Endothelial cell (in vitro differentiated cells): ENCODE data around the gene TNFRSF8. TPM values are rescaled to one million over a fixed set of nuclear protein-coding genes. Genes with fewer than 3 reads are reported as not detected.

Experiments used
- DNase-seq: peaks from one replicate; pipeline ENCODE4 v3.0.0; 2021; ENCODE audit warnings: low spot score
- H3K27ac Mint-ChIP-seq: one replicate; pipeline ENCODE4 v1.8.0; 2021; ENCODE audit warnings: mixed read lengths, inconsistent platforms; ENCODE audit not compliant: unreplicated experiment
- H3K27me3 Mint-ChIP-seq: one replicate; pipeline ENCODE4 v1.8.0; 2021; ENCODE audit warnings: mild to moderate bottlenecking, moderate library complexity, mixed read lengths, inconsistent platforms; ENCODE audit not compliant: unreplicated experiment
- H3K36me3 Mint-ChIP-seq: one replicate; pipeline ENCODE4 v1.8.0; 2021; ENCODE audit warnings: mild to moderate bottlenecking, low read depth, mixed read lengths, inconsistent platforms; ENCODE audit not compliant: unreplicated experiment
- H3K4me1 Mint-ChIP-seq: one replicate; pipeline ENCODE4 v1.8.0; 2021; ENCODE audit warnings: mild to moderate bottlenecking, mixed read lengths, inconsistent platforms; ENCODE audit not compliant: unreplicated experiment
- H3K4me3 Mint-ChIP-seq: one replicate; pipeline ENCODE4 v1.8.0; 2021; ENCODE audit warnings: mild to moderate bottlenecking, mixed read lengths, inconsistent platforms; ENCODE audit not compliant: unreplicated experiment
- H3K9me3 Mint-ChIP-seq: one replicate; pipeline ENCODE4 v1.8.0; 2021; ENCODE audit warnings: mixed read lengths, inconsistent platforms; ENCODE audit not compliant: unreplicated experiment
- total RNA-seq: library from RNA; stranded (reverse); fragmentation: NEBNext Ultra II Directional; extraction: Animal tissue kit (Norgen Biotek cat#: 25700); gene quantifications from one replicate; pipeline ENCODE4 v1.2.1, GENCODE V29; 2021; ENCODE audit not compliant: unreplicated experiment
- TF ChIP-seq, protein P1 (sequence below): fragments of 200-600 bp; sonication (generic); IDR thresholded peaks from one replicate; pipeline ENCODE4 v1.5.0; 2021; ENCODE audit warnings: antibody characterized with exemption; ENCODE audit not compliant: unreplicated experiment

The TNFRSF8 gene
- total RNA-seq, 1 donor from 2014 or later, result 1.9 TPM

GRCh38 chr1:12056331-12056841, 6.7 kb upstream of the TNFRSF8 start:
- H3K27me3 Mint-ChIP-seq, result peaks cover 6% of the 10 kb centered on the region

GRCh38 chr1:12057382-12057781, 5.7 kb upstream of the TNFRSF8 start:
- H3K4me1 Mint-ChIP-seq, result no peaks in the 10 kb centered on the region

More at GRCh38 chr1:12056331-12056841, 6.7 kb upstream of the TNFRSF8 start:
- TF ChIP-seq, protein P1, sequence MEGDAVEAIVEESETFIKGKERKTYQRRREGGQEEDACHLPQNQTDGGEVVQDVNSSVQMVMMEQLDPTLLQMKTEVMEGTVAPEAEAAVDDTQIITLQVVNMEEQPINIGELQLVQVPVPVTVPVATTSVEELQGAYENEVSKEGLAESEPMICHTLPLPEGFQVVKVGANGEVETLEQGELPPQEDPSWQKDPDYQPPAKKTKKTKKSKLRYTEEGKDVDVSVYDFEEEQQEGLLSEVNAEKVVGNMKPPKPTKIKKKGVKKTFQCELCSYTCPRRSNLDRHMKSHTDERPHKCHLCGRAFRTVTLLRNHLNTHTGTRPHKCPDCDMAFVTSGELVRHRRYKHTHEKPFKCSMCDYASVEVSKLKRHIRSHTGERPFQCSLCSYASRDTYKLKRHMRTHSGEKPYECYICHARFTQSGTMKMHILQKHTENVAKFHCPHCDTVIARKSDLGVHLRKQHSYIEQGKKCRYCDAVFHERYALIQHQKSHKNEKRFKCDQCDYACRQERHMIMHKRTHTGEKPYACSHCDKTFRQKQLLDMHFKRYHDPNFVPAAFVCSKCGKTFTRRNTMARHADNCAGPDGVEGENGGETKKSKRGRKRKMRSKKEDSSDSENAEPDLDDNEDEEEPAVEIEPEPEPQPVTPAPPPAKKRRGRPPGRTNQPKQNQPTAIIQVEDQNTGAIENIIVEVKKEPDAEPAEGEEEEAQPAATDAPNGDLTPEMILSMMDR, result no peak
- Mint-ChIP-seq H3K27ac (no peak overlapping the region), H3K4me3 (no peak overlapping the region), H3K4me1 (no peaks in the 10 kb centered on the region), H3K9me3 (no peaks in the 10 kb centered on the region), H3K36me3 (no peaks in the 10 kb centered on the region)
- no peak for DNase-seq

DNA sequence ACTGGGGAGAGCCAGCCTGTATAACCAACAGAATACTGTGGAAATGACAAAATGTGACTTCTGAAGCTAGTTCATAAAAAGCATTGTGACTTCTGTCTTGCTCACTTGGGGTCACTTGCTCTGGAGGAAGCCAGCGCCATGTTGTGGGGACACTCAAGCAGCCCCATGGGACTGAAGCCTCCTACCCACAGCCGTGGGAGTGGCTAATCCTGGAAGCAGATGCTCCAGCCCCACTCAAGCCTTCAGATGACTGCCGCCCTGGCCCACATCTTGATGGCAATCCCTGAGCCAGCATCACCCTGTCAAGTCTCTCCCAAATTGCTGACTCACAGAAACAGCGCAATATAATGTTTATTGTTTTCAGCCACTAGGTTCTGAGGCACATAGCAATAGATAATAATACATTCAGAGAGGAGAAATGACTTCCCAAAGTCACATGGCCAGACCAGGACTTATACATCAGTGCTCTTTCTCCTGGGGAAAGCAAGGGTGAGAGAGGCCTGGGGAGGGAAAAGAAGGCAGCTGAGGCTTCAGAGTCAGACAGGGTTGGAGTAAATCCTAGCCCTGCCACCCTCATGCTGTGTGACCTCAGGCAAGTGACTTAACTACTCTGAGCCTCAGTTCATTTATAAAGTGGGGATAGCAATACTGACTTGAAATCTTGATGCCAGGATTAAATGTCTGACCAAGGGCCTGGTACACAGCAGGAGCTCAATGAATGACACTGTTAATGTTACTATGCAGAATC, 5.0 kb upstream of the TNFRSF8 start:
- TF ChIP-seq, protein P1, result no peak
- H3K9me3 Mint-ChIP-seq, result no peaks in the 10 kb centered on the region
- H3K36me3 Mint-ChIP-seq, result no peaks in the 10 kb centered on the region
- no peaks in the 10 kb centered on the region for H3K4me1 Mint-ChIP-seq
- DNase-seq, result no peak
- H3K27me3 Mint-ChIP-seq, result peaks cover 8% of the 10 kb centered on the region
- H3K4me3 Mint-ChIP-seq, result no peak overlapping the region
- no peak overlapping the region for H3K27ac Mint-ChIP-seq

More at GRCh38 chr1:12057382-12057781, 5.7 kb upstream of the TNFRSF8 start:
- Mint-ChIP-seq H3K4me3 (no peak overlapping the region), H3K9me3 (no peaks in the 10 kb centered on the region), H3K27me3 (peaks cover 4% of the 10 kb centered on the region), H3K36me3 (no peaks in the 10 kb centered on the region), H3K27ac (no peak overlapping the region)
- DNase-seq, result no peak
- TF ChIP-seq, protein P1, result no peak

DNA sequence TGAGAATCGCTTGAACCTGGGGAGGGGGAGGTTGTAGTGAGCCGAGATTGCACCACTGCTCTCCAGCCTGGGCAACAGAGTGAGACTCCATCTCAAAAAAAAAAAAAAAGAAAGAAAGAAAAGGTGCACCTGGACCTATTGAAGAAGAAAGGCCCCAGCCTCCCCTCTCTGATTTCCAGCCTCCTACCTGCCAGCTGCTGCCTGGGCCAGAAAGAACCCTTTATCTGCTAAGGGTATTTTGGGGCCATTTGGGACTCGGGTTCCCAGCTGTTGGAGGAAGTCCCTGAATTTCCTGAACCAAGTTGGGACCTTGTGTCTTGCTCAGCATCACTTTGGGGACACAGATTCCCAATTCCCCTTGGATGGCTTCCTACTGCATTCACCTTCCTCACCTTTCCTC, 3.9 kb upstream of the TNFRSF8 start:
- peaks cover 10% of the 10 kb centered on the region for H3K27me3 Mint-ChIP-seq
- H3K4me3 Mint-ChIP-seq, result no peak overlapping the region
- TF ChIP-seq, protein P1, result no peak
- no peak overlapping the region for H3K27ac Mint-ChIP-seq
- H3K9me3 Mint-ChIP-seq, result no peaks in the 10 kb centered on the region
- H3K36me3 Mint-ChIP-seq, result no peaks in the 10 kb centered on the region
- DNase-seq, result no peak
- no peaks in the 10 kb centered on the region for H3K4me1 Mint-ChIP-seq

GRCh38 chr1:12059722-12060464, 3.2 kb upstream of the TNFRSF8 start:
- Mint-ChIP-seq H3K27me3 (peaks cover 13% of the 10 kb centered on the region), H3K4me3 (no peak overlapping the region), H3K4me1 (no peaks in the 10 kb centered on the region), H3K36me3 (no peaks in the 10 kb centered on the region), H3K9me3 (no peaks in the 10 kb centered on the region), H3K27ac (no peak overlapping the region)
- DNase-seq, result no peak
- TF ChIP-seq, protein P1, result no peak
